HEK293 (cell line): ENCODE measurements around the gene ITGB4.

ENCODE experiments used
- KLF8 ChIP-seq: fragments of 450-650 bp; formaldehyde crosslinking; IDR thresholded peaks from 2 replicates; pipeline ENCODE4 v1.5.1; 2016; ENCODE audit warnings: missing biosample characterization, missing genetic modification characterization
- PRDM2 ChIP-seq: fragments of 450-650 bp; formaldehyde crosslinking; IDR thresholded peaks from 2 replicates; pipeline ENCODE4 v1.5.1; 2016; ENCODE audit warnings: missing biosample characterization, missing genetic modification characterization, borderline replicate concordance
- REPIN1 ChIP-seq: fragments of 450-650 bp; formaldehyde crosslinking; IDR thresholded peaks from 2 replicates; pipeline ENCODE4 v1.5.1; 2017; ENCODE audit warnings: missing biosample characterization, missing genetic modification characterization, low read depth
- SCRT2 ChIP-seq: fragments of 450-650 bp; formaldehyde crosslinking; IDR thresholded peaks from 2 replicates; pipeline ENCODE4 v1.5.1; 2016; ENCODE audit warnings: missing biosample characterization, missing genetic modification characterization
- ZBTB17 ChIP-seq: fragments of 450-650 bp; formaldehyde crosslinking; IDR thresholded peaks from 2 replicates; pipeline ENCODE4 v1.5.1; 2016; ENCODE audit warnings: missing biosample characterization, missing genetic modification characterization
- ZBTB44 ChIP-seq: fragments of 450-650 bp; IDR thresholded peaks from 2 replicates; pipeline ENCODE4 v1.5.1; 2018; ENCODE audit warnings: missing biosample characterization, mild to moderate bottlenecking, missing genetic modification characterization
- ZBTB49 ChIP-seq: fragments of 450-650 bp; formaldehyde crosslinking; IDR thresholded peaks from 2 replicates; pipeline ENCODE4 v1.5.1; 2016; ENCODE audit warnings: missing biosample characterization, missing genetic modification characterization, low read depth
- ZBTB8A ChIP-seq: fragments of 450-650 bp; formaldehyde crosslinking; IDR thresholded peaks from 2 replicates; pipeline ENCODE4 v1.5.1; 2016; ENCODE audit warnings: missing biosample characterization, missing genetic modification characterization
- ZFP37 ChIP-seq: fragments of 450-650 bp; formaldehyde crosslinking; IDR thresholded peaks from 2 replicates; pipeline ENCODE4 v1.5.1; 2016; ENCODE audit warnings: missing biosample characterization, missing genetic modification characterization
- ZNF223 ChIP-seq: fragments of 450-650 bp; formaldehyde crosslinking; IDR thresholded peaks from 2 replicates; pipeline ENCODE4 v1.5.1; 2016; ENCODE audit warnings: missing biosample characterization, missing genetic modification characterization
- ZNF37A ChIP-seq: fragments of 450-650 bp; IDR thresholded peaks from 2 replicates; pipeline ENCODE4 v1.5.1; 2018; ENCODE audit warnings: missing biosample characterization, missing genetic modification characterization
- ZNF394 ChIP-seq: fragments of 450-650 bp; formaldehyde crosslinking; IDR thresholded peaks from 2 replicates; pipeline ENCODE4 v1.5.1; 2016; ENCODE audit warnings: missing biosample characterization, missing genetic modification characterization, mild to moderate bottlenecking, moderate library complexity, borderline replicate concordance
- ZNF416 ChIP-seq: fragments of 450-650 bp; formaldehyde crosslinking; IDR thresholded peaks from 2 replicates; pipeline ENCODE4 v1.5.1; 2016; ENCODE audit warnings: missing biosample characterization, missing genetic modification characterization
- ZNF510 ChIP-seq: fragments of 450-650 bp; formaldehyde crosslinking; IDR thresholded peaks from 2 replicates; pipeline ENCODE4 v1.5.1; 2018; ENCODE audit warnings: mild to moderate bottlenecking, missing genetic modification characterization, missing biosample characterization; ENCODE audit not compliant: insufficient replicate concordance
- ZNF518A ChIP-seq: fragments of 450-650 bp; formaldehyde crosslinking; conservative IDR thresholded peaks from 2 replicates; pipeline ENCODE4 v1.5.1; 2016; ENCODE audit warnings: low read depth, missing biosample characterization, missing genetic modification characterization
- ZNF548 ChIP-seq: fragments of 450-650 bp; formaldehyde crosslinking; IDR thresholded peaks from 2 replicates; pipeline ENCODE4 v1.5.1; 2016; ENCODE audit warnings: missing biosample characterization, missing genetic modification characterization
- ZNF645 ChIP-seq: fragments of 450-650 bp; formaldehyde crosslinking; IDR thresholded peaks from 2 replicates; pipeline ENCODE4; 2016; ENCODE audit warnings: missing biosample characterization, missing genetic modification characterization
- ZNF670 ChIP-seq: fragments of 450-650 bp; formaldehyde crosslinking; IDR thresholded peaks from 2 replicates; pipeline ENCODE4 v1.5.1; 2016; ENCODE audit warnings: missing biosample characterization, missing genetic modification characterization, low read depth
- ZNF677 ChIP-seq: fragments of 450-650 bp; IDR thresholded peaks from 2 replicates; pipeline ENCODE4 v1.5.0; 2018; ENCODE audit warnings: missing biosample characterization, mild to moderate bottlenecking, missing genetic modification characterization, moderate library complexity
- ZNF747 ChIP-seq: fragments of 450-650 bp; formaldehyde crosslinking; IDR thresholded peaks from 2 replicates; pipeline ENCODE4 v1.5.1; 2016; ENCODE audit warnings: missing biosample characterization, missing genetic modification characterization
- ZNF777 ChIP-seq: fragments of 450-650 bp; formaldehyde crosslinking; IDR thresholded peaks from 2 replicates; pipeline ENCODE4 v1.5.1; 2017; ENCODE audit warnings: missing biosample characterization, missing genetic modification characterization, borderline replicate concordance
- ZSCAN5A ChIP-seq: fragments of 450-650 bp; formaldehyde crosslinking; IDR thresholded peaks from 2 replicates; pipeline ENCODE4 v1.5.1; 2016; ENCODE audit warnings: missing biosample characterization, missing genetic modification characterization

ITGB4 gene

GRCh38 chr17:75784473-75785015, 63.3 kb downstream of the ITGB4 start, which contains the start of gene UNK (continued):
- no peak for TF ChIP-seq PRDM2 (tag by site-specific recombination)
- TF ChIP-seq ZNF670: no peak
- peak; percentile 58 for TF ChIP-seq ZBTB17 (tag by site-specific recombination)
- TF ChIP-seq KLF8 (tag by site-specific recombination): no peak; the same call in 1 of the 2 replicates
- no peak for TF ChIP-seq SCRT2 (tag by site-specific recombination)
- TF ChIP-seq ZNF416 (tag by site-specific recombination): no peak
- TF ChIP-seq ZNF223 (tag by site-specific recombination): no peak
- no peak for TF ChIP-seq ZNF777 (tag by site-specific recombination)
- no peak for TF ChIP-seq ZNF677 (tag by site-specific recombination)
- no peak for TF ChIP-seq ZBTB8A
- TF ChIP-seq ZFP37 (tag by site-specific recombination): no peak
- TF ChIP-seq ZBTB44 (tag by site-specific recombination): no peak; the same call in 1 of the 2 replicates
- no peak for TF ChIP-seq ZNF510 (tag by site-specific recombination)
- no peak for TF ChIP-seq REPIN1
- no peak for TF ChIP-seq ZSCAN5A (tag by site-specific recombination)
- no peak for TF ChIP-seq ZNF645 (tag by site-specific recombination)
- TF ChIP-seq ZNF548 (tag by site-specific recombination): no peak
- no peak for TF ChIP-seq ZNF518A (tag by site-specific recombination)
- TF ChIP-seq ZNF394: no peak
- no peak for TF ChIP-seq ZNF37A (tag by site-specific recombination)
- TF ChIP-seq ZNF747 (tag by site-specific recombination): no peak
- no peak for TF ChIP-seq ZBTB49 (tag by site-specific recombination)
